GM12873 (cell line): ENCODE data around the gene TOGARAM1.

Experiments used
- CTCF ChIP-seq: IDR thresholded peaks from 2 replicates; pipeline ENCODE4 v1.5.1; 2012; ENCODE audit warnings: low read depth, mild to moderate bottlenecking, moderate library complexity, low read length, control low read depth; ENCODE audit not compliant: insufficient read depth; ENCODE audit errors: missing control alignments

TOGARAM1 gene

GRCh38 chr14:44955528-44955927 lies 6.5 kb upstream of the TOGARAM1 start:
- TF ChIP-seq CTCF: no peak

- no peak for TF ChIP-seq CTCF
Measured at GRCh38 chr14:44956866-44957265, 5.1 kb upstream of the TOGARAM1 start.

DNA sequence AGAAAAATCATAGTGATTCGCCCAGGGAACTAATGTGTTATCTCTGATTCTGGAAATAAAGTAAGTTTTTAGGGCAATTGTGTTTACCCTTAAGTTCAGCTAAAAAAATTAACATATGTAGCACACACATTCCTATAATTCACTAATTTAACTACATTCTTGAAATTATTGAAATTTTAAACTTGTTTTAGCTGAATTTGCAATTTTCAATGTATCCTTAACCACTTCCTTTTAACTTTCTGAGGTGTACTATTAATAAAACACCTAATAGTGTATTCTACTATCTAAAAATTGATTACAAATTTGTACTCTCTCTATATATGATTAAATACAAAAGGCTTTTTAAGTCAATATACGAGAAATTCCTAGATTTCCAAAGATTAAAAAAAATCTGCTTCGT lies 2.5 kb upstream of the TOGARAM1 start:
- no peak for TF ChIP-seq CTCF

- TF ChIP-seq CTCF: no peak
Measured at GRCh38 chr14:44960146-44960545, 1.8 kb upstream of the TOGARAM1 start.

DNA sequence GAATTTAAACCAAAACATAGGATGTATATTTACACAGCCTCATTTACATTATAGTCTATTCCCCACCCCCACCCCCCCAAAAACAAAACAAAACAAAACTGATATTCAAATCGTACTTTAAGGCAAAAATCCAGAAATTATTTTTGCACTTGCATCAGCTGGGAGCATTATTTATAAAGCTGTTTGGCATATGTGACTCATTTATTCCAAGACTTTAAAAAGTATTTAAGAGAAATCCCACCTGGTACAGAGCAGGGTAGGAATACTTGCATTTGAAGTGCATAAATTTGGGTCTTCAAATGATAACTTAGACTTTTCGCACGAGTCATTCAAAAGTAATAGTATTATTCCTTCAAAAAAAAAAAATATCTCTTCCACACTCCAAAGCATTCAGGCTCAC lies 1.3 kb upstream of the TOGARAM1 start:
- TF ChIP-seq CTCF: no peak

DNA sequence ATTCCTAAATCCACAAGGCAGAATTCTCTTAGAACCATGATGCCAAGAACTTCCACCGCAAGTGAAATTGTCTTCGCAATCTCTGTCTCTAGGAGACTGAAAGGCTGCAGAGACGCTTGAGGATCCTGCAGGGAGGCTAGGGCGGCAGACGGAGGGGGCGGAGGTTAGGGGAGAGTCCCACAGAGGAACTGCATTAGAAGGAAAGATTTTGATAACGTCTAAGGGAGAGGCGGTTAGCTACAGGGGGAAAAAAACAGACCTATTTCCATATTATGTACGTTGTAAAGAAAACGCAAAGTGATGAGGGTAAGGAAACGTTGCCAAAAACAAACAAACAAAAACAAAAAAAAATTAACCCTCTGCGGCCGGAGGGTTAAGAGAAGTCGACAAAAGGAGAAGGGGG lies 838 bp upstream of the TOGARAM1 start:
- TF ChIP-seq CTCF: no peak

GRCh38 chr14:44962334-44963043 lies 499 bp downstream of the TOGARAM1 start:
- TF ChIP-seq CTCF: no peak
